RWPE1 (cell line): Measurements from ENCODE around the gene RASSF4.

Source experiments
- CTCF ChIA-PET: fragments of 350-600 bp; sonication (Branson Sonifier 250); formaldehyde crosslinking; extraction: SDS; loops from one replicate; lab custom pipeline; 2021; lab: Yijun Ruan, JAX
- POLR2A ChIA-PET: fragments of 400-600 bp; formaldehyde crosslinking; extraction: SDS; loops from one replicate; lab custom pipeline; 2020; ENCODE audit warnings: antibody characterized with exemption; ENCODE audit not compliant: low non-redundant PET; lab: Yijun Ruan, JAX
- DNase-seq: peaks from one replicate; pipeline ENCODE4 v3.0.0; 2012; ENCODE audit warnings: low spot score
- H3K27ac ChIP-seq: fragments of 450-650 bp; 2 replicates; pipeline ENCODE4 v1.5.1; 2017
- CTCF ChIP-seq: fragments of 450-650 bp; conservative IDR thresholded peaks from 2 replicates; pipeline ENCODE4 v1.5.1; 2017; ENCODE audit warnings: low read depth, mild to moderate bottlenecking

RASSF4 gene

DNA sequence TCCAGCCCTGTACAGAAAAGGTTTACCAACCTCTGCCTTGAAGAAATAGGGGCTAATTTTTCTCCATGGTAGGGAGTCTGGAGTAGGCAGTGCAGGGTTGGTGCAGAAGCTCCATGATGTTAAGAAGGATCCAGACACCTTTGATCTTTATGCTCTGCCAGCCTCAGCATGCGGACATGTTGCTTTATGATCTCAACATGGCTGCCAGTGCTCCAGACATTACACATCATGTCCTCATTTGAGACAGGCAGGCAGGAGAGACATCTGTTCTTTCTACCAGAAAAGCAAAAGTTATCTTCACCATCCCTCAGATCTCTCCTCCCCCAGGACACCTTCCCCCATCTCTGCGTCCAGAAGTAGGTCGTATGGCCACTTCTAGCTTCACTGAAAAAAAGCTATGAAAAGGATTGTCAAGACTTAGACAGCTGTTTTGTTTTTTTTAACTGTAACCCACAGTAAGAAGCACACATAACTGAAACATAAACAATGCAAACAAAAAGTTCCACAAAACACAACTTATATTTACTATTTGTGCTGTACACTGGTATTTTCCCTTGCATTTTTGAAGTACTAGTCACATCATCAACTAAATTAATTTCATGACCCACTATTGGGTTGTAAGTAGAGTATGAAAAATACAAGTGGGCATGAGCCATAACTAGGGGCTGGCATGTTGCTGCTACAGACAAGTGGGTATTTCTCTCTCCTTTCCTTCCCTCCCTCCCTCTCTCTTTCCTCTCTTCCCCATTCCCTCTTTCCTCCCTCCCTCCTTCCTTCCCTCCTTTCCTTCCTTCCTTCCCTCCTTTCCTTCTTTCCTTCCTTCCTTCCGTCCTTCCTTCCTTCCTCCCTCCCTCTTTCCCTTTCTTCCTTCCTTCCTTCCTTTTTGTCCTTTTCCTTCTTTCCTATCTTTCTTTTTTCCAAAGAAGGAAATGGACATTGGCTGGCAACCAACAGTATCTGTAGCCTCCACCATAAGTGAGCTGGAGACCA, 2.6 kb upstream of the RASSF4 start:
- ChIA-PET POLR2A (no interaction called here), CTCF (interaction anchor here (0.7 kb wide), 1 partner anchor 1072 kb away, joined by 3 read pairs; no protein-coding TSS in a partner anchor)
- TF ChIP-seq CTCF: no peak
- no peak for DNase-seq
- H3K27ac ChIP-seq: no peak overlapping the region

GRCh38 chr10:44958196-44958897, 1.3 kb upstream of the RASSF4 start:
- CTCF ChIA-PET: interaction anchor here (1.2 kb wide), 1 partner anchor 17 kb away, joined by 4 read pairs; no protein-coding TSS in a partner anchor
- DNase-seq: peak; percentile 14

DNA sequence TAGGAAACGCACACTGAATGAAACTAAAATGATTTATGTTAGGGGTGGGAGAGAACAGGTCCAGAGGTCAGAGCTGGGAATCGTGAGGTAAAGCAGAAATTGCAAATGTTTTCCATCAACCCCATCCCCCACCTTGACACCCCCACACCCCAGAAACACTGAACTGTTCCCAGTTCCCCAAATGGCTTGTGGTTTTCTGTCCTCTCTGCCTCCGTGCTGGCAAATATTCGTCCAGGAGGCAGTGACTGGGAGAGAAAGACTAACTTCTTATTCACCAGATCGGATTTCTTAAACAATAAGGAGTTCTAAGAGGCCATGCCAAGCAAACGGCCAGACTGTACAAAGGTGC, 730 bp upstream of the RASSF4 start:
- ChIA-PET CTCF (interaction anchor here (1.2 kb wide), 1 partner anchor 17 kb away, joined by 4 read pairs; no protein-coding TSS in a partner anchor), POLR2A (no interaction called here)
- TF ChIP-seq CTCF: no peak
- peak overlapping the region; percentile 72 for H3K27ac ChIP-seq
- DNase-seq: no peak

More at GRCh38 chr10:44958196-44958897, 1.3 kb upstream of the RASSF4 start:
- POLR2A ChIA-PET: interaction anchor here (0.5 kb wide), 1 partner anchor 48 kb away, joined by 5 read pairs; no protein-coding TSS in a partner anchor
- no peak overlapping the region for H3K27ac ChIP-seq
- no peak for TF ChIP-seq CTCF

DNA sequence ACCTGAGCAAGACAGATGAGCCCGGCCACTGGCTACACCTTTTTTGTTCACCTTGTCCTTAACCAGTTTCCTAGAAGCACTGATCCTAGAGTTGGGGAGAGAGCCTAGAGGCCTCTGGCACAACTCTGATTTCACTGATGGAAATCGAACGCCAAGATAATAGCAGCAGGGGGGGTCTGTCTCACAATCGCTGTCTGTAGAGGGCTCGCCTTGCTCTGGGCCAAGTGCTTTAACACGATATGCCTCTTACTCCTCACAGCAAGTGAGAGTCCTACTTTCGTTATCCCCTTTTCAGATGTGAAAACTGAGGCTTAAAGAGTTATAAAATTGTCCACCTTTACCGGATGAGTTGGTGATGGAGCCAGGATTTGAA, 472 bp downstream of the RASSF4 start:
- TF ChIP-seq CTCF: no peak
- DNase-seq: peak; percentile 1
- POLR2A ChIA-PET: interaction anchor here (0.5 kb wide), 1 partner anchor 184 kb away, joined by 3 read pairs; no protein-coding TSS in a partner anchor
- CTCF ChIA-PET: no interaction called here
- peak overlapping the region; percentile 72; the same call in 1 of the 2 replicates for H3K27ac ChIP-seq

DNA sequence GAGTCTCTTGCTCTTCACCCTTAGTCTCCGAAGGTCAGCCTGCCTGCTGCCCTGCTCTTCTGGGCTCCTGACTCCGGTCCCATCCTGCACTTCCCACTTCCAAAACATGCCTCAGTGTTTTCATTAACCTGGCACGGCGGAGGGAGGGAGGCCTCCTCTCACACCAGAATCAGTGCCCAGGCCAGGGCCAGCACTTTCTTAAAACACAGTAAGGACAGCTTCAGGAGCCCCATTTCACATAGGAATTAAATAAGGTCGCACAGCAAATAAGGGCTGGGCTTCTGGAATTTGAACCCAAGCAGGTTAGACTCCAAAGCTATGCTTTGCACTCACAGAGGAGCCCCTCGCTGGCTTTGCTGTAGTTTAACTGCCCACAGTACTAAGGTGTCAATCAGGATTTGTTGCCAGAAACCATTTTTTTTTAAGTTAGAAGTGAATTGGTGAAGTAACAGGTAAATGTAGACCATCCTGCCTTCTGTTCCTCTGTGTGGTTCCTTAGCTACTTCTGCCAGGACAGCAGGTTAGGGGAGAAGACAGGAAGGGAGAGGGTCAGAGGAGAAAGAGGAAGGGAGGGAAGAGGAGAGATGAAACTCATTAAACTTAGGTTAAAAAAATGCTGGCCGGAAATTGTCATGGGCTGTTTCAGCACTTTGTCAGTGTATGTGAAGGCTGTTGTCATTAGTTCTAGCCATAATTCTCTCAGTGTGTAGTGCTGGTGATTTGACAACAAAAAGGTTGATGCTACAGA, 1.1 kb downstream of the RASSF4 start:
- no peak for DNase-seq
- TF ChIP-seq CTCF: no peak
- ChIA-PET POLR2A (no interaction called here), CTCF (no interaction called here)
- H3K27ac ChIP-seq: no peak overlapping the region
